NCI-H2196 (cell line): ENCODE results near the gene FRAS1.
"Not testable (repeated sequence)": the region's sequence is repeated elsewhere in the genome, so short reads cannot be mapped to it uniquely, and the experiment has no call there.

ENCODE experiments used
- DNase-seq: peaks from one replicate; lab custom pipeline; 2025; ENCODE audit not compliant: unreplicated experiment; lab: John Stamatoyannopoulos, UW

The FRAS1 gene

GRCh38 chr4:78268597-78268996 is 211.5 kb downstream of the FRAS1 start:
- no peak for DNase-seq

GRCh38 chr4:78275450-78275849 is 218.3 kb downstream of the FRAS1 start:
- DNase-seq, result not testable (repeated sequence)

- no peak for DNase-seq
Observed at GRCh38 chr4:78286281-78286680, 229.2 kb downstream of the FRAS1 start.

- no peak for DNase-seq
Observed at GRCh38 chr4:78288327-78288726, 231.2 kb downstream of the FRAS1 start.

- DNase-seq, result no peak
Observed at GRCh38 chr4:78291277-78291676, 234.2 kb downstream of the FRAS1 start.

- no peak for DNase-seq
Observed at GRCh38 chr4:78292341-78292740, 235.2 kb downstream of the FRAS1 start.

- no peak for DNase-seq
Observed at GRCh38 chr4:78292856-78293255, 235.7 kb downstream of the FRAS1 start.

- no peak for DNase-seq
Observed at GRCh38 chr4:78293348-78293747, 236.2 kb downstream of the FRAS1 start.

GRCh38 chr4:78293821-78294301 is 236.7 kb downstream of the FRAS1 start:
- peak; percentile 0 for DNase-seq

- DNase-seq, result no peak
Observed at GRCh38 chr4:78296261-78296660, 239.1 kb downstream of the FRAS1 start.

GRCh38 chr4:78297116-78297800 is 240.1 kb downstream of the FRAS1 start:
- no peak for DNase-seq

- DNase-seq, result no peak
Observed at GRCh38 chr4:78298618-78299017, 241.5 kb downstream of the FRAS1 start.

GRCh38 chr4:78299565-78299972 is 242.4 kb downstream of the FRAS1 start:
- no peak for DNase-seq

- DNase-seq, result not testable (repeated sequence)
Observed at GRCh38 chr4:78307263-78307662, 250.1 kb downstream of the FRAS1 start.

- DNase-seq, result no peak
Observed at GRCh38 chr4:78308517-78308916, 251.4 kb downstream of the FRAS1 start.

GRCh38 chr4:78309352-78309751 is 252.2 kb downstream of the FRAS1 start:
- no peak for DNase-seq

- no peak for DNase-seq
Observed at GRCh38 chr4:78310007-78310739, 253.1 kb downstream of the FRAS1 start.

- no peak for DNase-seq
Observed at GRCh38 chr4:78310740-78311115, 253.6 kb downstream of the FRAS1 start.

GRCh38 chr4:78311306-78311705 is 254.2 kb downstream of the FRAS1 start:
- DNase-seq, result no peak

GRCh38 chr4:78312989-78313753 is 256.0 kb downstream of the FRAS1 start:
- no peak for DNase-seq

GRCh38 chr4:78313754-78314120 is 256.6 kb downstream of the FRAS1 start:
- no peak for DNase-seq

GRCh38 chr4:78318126-78318525 is 261.0 kb downstream of the FRAS1 start:
- no peak for DNase-seq
